ENCODE data around the gene ZBTB33.

DNA sequence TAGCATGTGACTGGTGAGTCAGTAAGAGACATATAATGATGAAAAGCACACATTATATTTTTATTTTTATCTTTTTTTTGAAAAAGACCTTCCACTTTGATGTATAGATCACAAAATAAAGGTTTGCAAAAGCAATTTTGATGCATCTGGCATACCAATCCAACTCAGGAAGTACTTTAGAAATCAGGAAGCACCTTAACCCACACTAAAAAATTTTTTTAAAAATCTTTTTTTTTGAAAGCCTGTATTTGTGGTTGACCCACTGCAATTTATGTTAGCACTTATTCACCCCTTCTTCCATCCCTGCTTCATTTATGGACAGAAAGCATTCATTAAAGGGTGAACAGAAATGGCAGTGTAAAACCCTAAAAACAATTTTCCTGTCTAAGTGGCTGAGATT, 44.0 kb downstream of the ZBTB33 start:
- TF ChIP-seq, protein P1, sequence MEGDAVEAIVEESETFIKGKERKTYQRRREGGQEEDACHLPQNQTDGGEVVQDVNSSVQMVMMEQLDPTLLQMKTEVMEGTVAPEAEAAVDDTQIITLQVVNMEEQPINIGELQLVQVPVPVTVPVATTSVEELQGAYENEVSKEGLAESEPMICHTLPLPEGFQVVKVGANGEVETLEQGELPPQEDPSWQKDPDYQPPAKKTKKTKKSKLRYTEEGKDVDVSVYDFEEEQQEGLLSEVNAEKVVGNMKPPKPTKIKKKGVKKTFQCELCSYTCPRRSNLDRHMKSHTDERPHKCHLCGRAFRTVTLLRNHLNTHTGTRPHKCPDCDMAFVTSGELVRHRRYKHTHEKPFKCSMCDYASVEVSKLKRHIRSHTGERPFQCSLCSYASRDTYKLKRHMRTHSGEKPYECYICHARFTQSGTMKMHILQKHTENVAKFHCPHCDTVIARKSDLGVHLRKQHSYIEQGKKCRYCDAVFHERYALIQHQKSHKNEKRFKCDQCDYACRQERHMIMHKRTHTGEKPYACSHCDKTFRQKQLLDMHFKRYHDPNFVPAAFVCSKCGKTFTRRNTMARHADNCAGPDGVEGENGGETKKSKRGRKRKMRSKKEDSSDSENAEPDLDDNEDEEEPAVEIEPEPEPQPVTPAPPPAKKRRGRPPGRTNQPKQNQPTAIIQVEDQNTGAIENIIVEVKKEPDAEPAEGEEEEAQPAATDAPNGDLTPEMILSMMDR (tag by site-specific recombination; IDR thresholded peaks at IDR 0.05), result no peak
- TF ChIP-seq ZNF623 (tag by site-specific recombination; IDR thresholded peaks at IDR 0.05), result no peak

Measured in HEK293 (cell line).